Ascending aorta (tissue), 2 donors: ENCODE results near the gene UBE2L5. TPM values are rescaled to one million over a fixed set of nuclear protein-coding genes. Genes with fewer than 3 reads are reported as not detected.
"Not testable (repeated sequence)": the region's sequence is repeated elsewhere in the genome, so short reads cannot be mapped to it uniquely, and the experiment has no call there.

Experiments
- DNase-seq, 2 donors: peaks; one replicate each; pipeline ENCODE4 v3.0.0-alpha.2; 2019; ENCODE audit warnings: low spot score in 2 of 2
- H3K27ac ChIP-seq, 2 donors: fragments of 200-600 bp; sonication (generic); one replicate each; pipeline ENCODE4 v1.5.1; 2016 to 2017; ENCODE audit warnings: mild to moderate bottlenecking in 1 of 2
- H3K27me3 ChIP-seq: fragments of 200-600 bp; sonication (generic); one replicate; pipeline ENCODE4 v1.5.1; 2017
- H3K36me3 ChIP-seq, 2 donors: fragments of 200-600 bp; sonication (generic); one replicate each; pipeline ENCODE4 v1.5.1; 2016
- H3K4me1 ChIP-seq, 2 donors: fragments of 200-600 bp; sonication (generic); one replicate each; pipeline ENCODE4 v1.5.1; 2016 to 2017; ENCODE audit warnings: mild to moderate bottlenecking in 1 of 2
- H3K4me3 ChIP-seq, 2 donors: fragments of 200-600 bp; sonication (generic); one replicate each; pipeline ENCODE4 v1.5.1; 2016 to 2017; ENCODE audit warnings: mild to moderate bottlenecking in 1 of 2
- H3K9me3 ChIP-seq, 2 donors: fragments of 200-600 bp; sonication (generic); one replicate each; pipeline ENCODE4 v1.5.1; 2016
- intact Hi-C: fragments of 100-400 bp; cut with DNase I; formaldehyde crosslinking; loops from one replicate; pipeline ENCODE4 v1.15.1; 2023
- total RNA-seq: library from RNA; depleted of rRNA; stranded (reverse); fragments of >200 nt; gene quantifications from one replicate; pipeline ENCODE4 v1.1.0, GENCODE V29; 2016
- TF ChIP-seq, protein P1 (sequence below), 3 experiments: fragments of 200-600 bp in 2 of 3; fragments of 450-650 bp in 1 of 3; sonication (generic) in 2 of 3; IDR thresholded peaks; one replicate each; pipeline ENCODE4 v1.5.1; 2016 to 2019; ENCODE audit warnings: antibody characterized with exemption in 3 of 3, mild to moderate bottlenecking in 1 of 3, moderate library complexity in 1 of 3

The UBE2L5 gene
- total RNA-seq, 1 donor from 2014 or later, result not detected

DNA sequence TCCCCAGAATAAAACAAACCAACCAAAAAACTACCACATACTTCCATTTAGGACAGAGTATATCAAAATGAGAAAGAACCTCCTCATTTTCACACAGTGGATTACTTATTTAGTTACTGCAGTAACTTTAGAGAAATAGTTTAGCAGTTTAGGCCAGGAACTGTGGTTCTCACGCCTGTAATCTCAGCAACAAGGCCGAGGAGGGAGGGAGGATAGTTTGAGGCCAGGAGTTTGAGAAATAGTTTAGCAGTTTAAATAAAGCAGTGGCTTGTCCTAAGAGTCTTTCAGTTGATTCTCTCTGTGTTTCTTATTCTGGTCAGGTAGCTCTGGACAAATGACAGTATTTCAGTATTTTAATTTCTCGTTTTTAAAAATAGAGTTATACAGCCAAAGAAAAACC, 34.0 kb downstream of the UBE2L5 start:
- TF ChIP-seq, protein P1, sequence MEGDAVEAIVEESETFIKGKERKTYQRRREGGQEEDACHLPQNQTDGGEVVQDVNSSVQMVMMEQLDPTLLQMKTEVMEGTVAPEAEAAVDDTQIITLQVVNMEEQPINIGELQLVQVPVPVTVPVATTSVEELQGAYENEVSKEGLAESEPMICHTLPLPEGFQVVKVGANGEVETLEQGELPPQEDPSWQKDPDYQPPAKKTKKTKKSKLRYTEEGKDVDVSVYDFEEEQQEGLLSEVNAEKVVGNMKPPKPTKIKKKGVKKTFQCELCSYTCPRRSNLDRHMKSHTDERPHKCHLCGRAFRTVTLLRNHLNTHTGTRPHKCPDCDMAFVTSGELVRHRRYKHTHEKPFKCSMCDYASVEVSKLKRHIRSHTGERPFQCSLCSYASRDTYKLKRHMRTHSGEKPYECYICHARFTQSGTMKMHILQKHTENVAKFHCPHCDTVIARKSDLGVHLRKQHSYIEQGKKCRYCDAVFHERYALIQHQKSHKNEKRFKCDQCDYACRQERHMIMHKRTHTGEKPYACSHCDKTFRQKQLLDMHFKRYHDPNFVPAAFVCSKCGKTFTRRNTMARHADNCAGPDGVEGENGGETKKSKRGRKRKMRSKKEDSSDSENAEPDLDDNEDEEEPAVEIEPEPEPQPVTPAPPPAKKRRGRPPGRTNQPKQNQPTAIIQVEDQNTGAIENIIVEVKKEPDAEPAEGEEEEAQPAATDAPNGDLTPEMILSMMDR (IDR thresholded peaks at IDR 0.05), result no peak
- Histone ChIP-seq H3K27me3 (no peaks in the 10 kb centered on the region), H3K36me3 (peaks cover under 1 to 7% of the 10 kb centered on the region in 2 donors), H3K9me3 (no peaks in the 10 kb centered on the region), H3K27ac (peak overlapping the region; percentile 46 to 51), H3K4me3 (no peak overlapping the region), H3K4me1 (peaks cover 0 to 2% of the 10 kb centered on the region in 2 donors)
- intact Hi-C loops, result no loop called here
- no peak for DNase-seq

DNA sequence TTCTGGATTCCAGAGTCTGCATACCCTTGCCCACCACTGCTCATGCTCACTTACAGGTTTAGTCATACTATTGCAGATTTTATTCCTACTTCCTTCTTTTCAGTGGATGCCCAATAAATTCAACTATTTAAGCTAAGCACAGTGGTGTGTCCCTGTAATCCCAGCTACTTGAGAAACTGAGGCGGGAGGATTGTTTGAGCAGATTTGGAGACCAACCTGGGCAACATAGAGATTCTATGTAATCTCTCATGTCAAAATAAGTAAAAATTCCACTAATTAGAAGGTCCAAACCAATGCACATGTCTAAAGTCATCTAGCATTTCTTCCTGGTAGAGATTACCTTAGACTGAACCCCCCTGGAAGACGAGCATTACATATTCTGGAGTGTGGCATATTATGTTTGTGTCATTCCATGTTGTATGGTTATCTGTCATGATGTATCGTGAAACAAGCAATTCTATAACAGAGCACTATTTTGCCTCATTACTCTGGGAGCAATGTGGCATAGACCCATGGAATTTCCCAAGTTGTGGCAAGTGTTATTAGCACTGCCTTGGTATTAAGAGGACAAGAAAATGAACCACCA, 35.1 kb downstream of the UBE2L5 start:
- Histone ChIP-seq H3K4me1 (peaks cover 0 to 13% of the 10 kb centered on the region in 2 donors), H3K27ac (no peak overlapping the region), H3K4me3 (no peak overlapping the region), H3K9me3 (no peaks in the 10 kb centered on the region), H3K36me3 (peaks cover 10% of the 10 kb centered on the region in 2 donors), H3K27me3 (no peaks in the 10 kb centered on the region)
- TF ChIP-seq, protein P1 (IDR thresholded peaks at IDR 0.05), result no peak
- intact Hi-C loops, result no loop called here
- no peak for DNase-seq

DNA sequence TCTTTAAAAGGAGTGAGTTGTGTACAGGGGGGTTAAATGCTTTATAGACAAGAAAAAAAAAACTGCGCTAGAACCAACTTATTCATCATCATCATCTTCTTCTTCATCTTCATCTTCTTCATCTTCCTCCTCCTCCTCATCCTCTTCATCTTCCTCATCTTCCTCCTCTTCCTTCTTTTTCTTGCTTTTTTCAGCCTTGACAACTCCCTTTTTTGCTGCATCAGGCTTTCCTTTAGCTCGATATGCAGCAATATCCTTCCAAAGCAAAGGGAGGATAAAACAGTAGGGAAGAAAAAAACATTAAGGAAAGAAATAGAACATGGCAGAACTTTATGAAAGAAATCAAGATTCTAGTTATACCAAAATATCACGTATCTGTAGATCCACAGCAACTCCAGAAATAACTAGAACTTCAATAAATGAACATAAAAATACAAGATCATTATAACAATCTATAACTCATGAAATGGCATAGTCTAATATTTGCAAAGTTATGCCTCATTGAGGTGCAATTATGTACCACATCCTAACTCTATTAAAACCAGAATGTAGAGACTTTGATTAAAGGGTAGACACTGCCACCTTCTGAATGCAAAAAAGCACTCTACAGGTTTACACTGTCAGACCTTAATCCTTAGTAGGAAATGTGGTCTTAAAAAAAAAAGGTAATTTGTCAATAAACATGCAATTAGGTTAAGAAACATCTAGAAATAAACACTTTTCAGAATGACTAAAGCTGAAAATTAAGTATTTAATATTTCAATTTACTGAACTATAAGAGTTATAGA, 39.2 kb downstream of the UBE2L5 start:
- not testable (repeated sequence) for H3K9me3 ChIP-seq, H3K4me3 ChIP-seq, H3K27me3 ChIP-seq, DNase-seq
- Histone ChIP-seq H3K27ac (peak overlapping the region in 1 of 2 donors; percentile 95), H3K4me1 (peaks cover 4 to 24% of the 10 kb centered on the region in 2 donors), H3K36me3 (peaks cover 10 to 17% of the 10 kb centered on the region in 2 donors)
- intact Hi-C loops, result loop anchor here (2.0 to 10.0 kb wide), 8 partner anchors 119 to 703 kb away; partner anchors contain the start of genes HSPH1 and MEDAG
- TF ChIP-seq, protein P1 (IDR thresholded peaks at IDR 0.05), result peak in 2 of 3 experiments; percentile 59 to 67

DNA sequence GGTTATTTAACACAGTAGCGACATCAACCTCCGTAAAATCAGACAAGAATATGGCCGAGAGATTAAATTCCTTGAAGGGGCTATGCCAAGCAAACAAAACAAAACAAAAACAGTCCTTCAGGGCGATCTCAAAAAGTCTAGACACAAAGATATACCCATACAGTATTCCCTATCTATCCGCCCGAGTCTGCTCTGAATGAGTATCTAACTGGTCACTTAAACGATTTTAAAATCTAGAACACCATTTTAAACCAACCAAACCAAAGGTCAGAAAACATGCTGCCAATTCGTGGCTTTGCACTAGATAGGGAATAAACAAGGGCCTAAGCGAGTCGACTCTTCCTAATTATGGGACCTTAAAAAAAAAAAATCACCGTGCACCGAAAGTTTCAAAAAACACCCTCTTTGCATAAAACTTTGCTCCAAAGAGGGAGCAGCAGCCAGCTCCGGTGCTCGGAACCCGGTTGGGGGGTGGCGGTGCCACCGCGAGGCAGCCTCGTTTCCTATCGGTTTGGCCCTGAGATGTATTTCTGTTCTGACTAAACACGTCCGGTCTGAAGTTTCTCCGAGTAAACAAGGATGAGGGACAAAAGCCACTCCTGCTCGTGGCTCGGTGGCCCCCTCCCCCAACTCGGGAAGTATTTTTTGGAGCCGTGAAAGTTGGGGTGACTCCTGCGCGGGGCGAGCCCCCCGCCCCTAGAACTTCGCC, 41.6 kb downstream of the UBE2L5 start:
- peak overlapping the region; percentile 76 to 95 for H3K27ac ChIP-seq
- no peaks in the 10 kb centered on the region for H3K9me3 ChIP-seq
- peaks cover 10 to 17% of the 10 kb centered on the region in 2 donors for H3K36me3 ChIP-seq
- no peaks in the 10 kb centered on the region for H3K27me3 ChIP-seq
- TF ChIP-seq, protein P1 (IDR thresholded peaks at IDR 0.05), result no peak
- H3K4me1 ChIP-seq, result peaks cover 4 to 24% of the 10 kb centered on the region in 2 donors
- H3K4me3 ChIP-seq, result peak overlapping the region; percentile 80 to 88
- DNase-seq, result peak in 1 of 2 donors; percentile 78
- intact Hi-C loops, result loop anchor here (1.0 to 10.0 kb wide), 12 partner anchors 19 to 701 kb away; partner anchors contain the start of genes HSPH1, KATNAL1, MEDAG and USPL1

DNA sequence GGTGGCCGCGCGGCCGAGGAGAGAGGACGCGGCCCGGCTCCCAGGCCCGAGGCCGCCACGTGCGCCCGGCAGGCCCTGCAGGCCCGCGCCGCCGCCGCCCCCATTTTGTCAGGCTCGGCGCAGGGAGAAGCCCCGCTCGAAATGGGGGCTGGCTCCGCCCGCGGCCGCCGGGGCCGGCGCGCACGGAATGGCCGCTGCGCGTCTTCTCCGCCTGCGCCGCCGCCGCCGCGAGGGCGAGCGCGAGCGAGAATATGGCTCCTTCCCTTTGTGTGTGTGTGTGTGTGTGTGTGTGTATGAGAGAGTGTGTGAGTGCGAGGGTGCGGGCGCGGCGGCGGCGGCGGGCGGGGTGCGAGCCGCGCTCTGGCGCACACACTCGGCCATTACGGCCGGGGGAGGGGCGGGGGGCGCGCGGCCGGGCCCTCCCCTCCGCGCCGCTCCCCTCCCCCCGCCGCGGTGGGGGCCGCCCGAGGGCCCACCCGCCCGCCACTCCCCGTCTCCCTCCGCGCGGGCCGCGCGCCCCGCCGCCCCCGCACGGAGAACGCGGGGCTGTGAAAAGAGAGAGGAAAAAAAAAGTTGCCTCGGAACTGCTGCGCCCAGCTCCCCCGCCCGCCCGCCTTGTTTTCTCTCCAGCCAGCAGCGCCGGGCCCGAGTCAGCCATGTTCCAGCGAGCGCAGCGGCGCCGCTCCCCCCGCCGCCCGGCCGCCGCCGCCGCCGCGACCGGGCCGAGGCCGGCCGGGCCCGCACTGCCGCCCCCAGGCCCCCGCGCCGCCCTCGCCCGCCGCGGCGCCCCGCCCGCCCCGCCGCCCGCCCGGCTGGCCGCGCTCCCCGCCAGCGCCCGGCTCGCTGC, 42.4 kb downstream of the UBE2L5 start:
- TF ChIP-seq, protein P1 (IDR thresholded peaks at IDR 0.05), result no peak
- peak overlapping the region; percentile 76 to 95 for H3K27ac ChIP-seq
- H3K36me3 ChIP-seq, result peaks cover 3 to 17% of the 10 kb centered on the region in 2 donors
- DNase-seq, result peak in 1 of 2 donors; percentile 84
- H3K9me3 ChIP-seq, result no peaks in the 10 kb centered on the region
- intact Hi-C loops, result loop anchor here (1.0 to 10.0 kb wide), 15 partner anchors 20 to 700 kb away; partner anchors contain the start of genes HSPH1, KATNAL1, MEDAG and USPL1
- H3K27me3 ChIP-seq, result no peaks in the 10 kb centered on the region
- peak overlapping the region; percentile 80 to 88 for H3K4me3 ChIP-seq
- H3K4me1 ChIP-seq, result peaks cover 4 to 24% of the 10 kb centered on the region in 2 donors
